Stimulated activated CD8-positive, alpha-beta memory T cell treated with anti-CD3 and anti-CD28 coated beads, Interleukin-7, amount 100 ng/mL, for 24 hours (primary cell): ENCODE measurements around the gene CD276.
"Not testable (repeated sequence)": the region's sequence is repeated elsewhere in the genome, so short reads cannot be mapped to it uniquely, and the experiment has no call there.

Source experiments
- DNase-seq: peaks from one replicate; pipeline ENCODE4 v3.0.0-alpha.2; 2020; ENCODE audit warnings: low read depth

The CD276 gene

GRCh38 chr15:73684581-73685455, 635 bp downstream of the CD276 start:
- no peak for DNase-seq

- DNase-seq = no peak
Observed at GRCh38 chr15:73685981-73686380, 1.8 kb downstream of the CD276 start.

GRCh38 chr15:73686781-73687256, 2.6 kb downstream of the CD276 start:
- DNase-seq = no peak

DNA sequence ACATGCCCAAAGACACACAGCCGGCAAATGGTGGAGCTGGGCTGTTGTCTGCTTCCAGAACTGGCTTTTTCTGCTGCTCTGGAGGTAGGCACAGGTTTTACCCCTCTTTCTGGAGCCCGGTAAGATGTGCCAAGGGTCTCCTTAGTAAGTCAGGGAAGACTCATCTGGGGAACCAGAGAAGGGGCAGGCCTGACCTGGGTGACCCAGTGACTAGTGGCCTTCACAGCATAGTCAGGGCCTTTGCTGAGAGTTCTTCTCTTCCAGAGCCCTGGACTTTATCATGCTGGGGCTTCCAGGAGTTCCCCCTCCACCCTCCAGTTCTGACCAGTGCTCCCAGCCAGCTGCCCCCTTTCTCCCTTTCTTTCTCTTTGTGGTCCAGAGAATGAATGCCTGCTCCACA, 3.2 kb downstream of the CD276 start:
- no peak for DNase-seq

- DNase-seq = no peak
Observed at GRCh38 chr15:73688455-73688854, 4.3 kb downstream of the CD276 start.

- DNase-seq = no peak
Observed at GRCh38 chr15:73691396-73691795, 7.2 kb downstream of the CD276 start.

DNA sequence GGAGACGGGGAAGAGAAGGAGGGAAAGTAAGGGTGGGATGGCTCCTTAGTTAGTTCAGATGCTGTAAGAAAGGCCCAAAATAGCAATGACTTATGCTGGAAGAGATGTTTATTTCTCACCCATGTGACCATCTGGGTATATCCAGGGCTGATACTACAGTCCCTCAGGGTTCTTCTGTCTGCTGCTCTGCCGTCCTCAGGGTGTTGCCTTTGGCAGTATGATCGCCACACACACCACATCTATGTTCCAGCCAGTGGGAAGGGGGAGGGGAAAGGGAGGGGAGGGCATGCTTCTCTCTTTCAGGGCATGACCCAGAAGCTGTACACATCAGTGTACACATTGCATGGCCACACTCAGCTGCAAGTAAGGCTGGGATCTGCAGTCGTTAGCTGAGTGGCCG, 10.2 kb downstream of the CD276 start:
- no peak for DNase-seq

- DNase-seq = no peak
Observed at GRCh38 chr15:73695773-73696640, 11.8 kb downstream of the CD276 start.

DNA sequence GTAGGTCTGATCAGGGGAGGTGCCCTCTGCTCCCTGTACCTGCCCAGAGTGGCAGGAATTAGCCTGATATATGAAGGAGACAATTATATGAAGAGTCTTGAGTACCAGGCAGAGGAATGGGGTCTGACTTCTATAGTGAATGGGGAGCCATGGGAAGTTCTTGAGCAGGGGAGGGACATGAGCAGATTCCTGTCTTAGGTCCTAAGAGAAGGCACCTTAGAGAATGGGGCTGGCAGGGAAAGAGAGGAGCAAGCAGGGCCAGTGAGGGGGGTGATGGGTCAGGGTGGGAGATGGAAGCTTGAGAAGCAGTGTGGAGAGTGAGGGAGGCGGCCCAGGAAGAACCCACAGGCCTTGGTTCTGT, 12.4 kb downstream of the CD276 start:
- no peak for DNase-seq

GRCh38 chr15:73697033-73697467, 12.9 kb downstream of the CD276 start:
- peak; percentile 49 for DNase-seq

GRCh38 chr15:73699249-73700040, 15.3 kb downstream of the CD276 start:
- DNase-seq = no peak

DNA sequence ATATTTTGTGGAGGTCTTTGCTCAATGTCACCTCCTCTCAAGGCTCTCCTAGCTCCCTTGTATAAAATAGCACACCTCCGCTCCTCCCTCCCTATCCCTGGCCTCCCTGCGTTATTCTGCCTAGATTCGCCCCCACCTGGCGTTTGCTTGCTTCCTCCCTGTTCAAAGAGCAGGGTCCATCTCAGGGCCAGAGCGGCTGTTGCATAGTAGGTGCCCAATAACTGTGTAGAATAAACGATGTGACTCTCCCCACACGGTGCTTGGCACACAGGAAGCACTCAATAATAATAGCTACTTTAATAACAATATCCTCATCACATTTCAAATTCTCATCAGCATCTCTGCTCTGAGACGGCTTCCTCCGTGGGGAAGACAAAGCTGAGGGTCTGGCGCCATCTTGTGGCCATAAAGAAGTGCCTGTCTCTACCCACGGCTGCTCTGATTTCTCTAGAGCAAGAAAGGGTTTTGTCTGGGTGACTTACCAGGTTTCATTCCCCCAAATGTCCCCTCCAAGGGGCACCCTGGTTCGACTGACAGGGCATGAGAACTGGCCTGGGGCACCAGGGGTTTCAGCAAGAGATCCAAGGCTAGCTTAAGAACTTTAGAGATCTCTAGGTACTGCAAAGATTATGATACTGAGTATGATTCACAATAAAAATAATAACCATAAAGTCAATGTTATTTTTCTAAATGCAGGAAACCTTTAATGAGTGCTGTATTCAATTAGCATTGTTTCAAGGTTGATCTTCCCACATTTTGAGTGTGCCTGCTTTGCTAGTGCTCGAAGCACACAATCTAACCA, 16.1 kb downstream of the CD276 start:
- DNase-seq = peak; percentile 65

DNA sequence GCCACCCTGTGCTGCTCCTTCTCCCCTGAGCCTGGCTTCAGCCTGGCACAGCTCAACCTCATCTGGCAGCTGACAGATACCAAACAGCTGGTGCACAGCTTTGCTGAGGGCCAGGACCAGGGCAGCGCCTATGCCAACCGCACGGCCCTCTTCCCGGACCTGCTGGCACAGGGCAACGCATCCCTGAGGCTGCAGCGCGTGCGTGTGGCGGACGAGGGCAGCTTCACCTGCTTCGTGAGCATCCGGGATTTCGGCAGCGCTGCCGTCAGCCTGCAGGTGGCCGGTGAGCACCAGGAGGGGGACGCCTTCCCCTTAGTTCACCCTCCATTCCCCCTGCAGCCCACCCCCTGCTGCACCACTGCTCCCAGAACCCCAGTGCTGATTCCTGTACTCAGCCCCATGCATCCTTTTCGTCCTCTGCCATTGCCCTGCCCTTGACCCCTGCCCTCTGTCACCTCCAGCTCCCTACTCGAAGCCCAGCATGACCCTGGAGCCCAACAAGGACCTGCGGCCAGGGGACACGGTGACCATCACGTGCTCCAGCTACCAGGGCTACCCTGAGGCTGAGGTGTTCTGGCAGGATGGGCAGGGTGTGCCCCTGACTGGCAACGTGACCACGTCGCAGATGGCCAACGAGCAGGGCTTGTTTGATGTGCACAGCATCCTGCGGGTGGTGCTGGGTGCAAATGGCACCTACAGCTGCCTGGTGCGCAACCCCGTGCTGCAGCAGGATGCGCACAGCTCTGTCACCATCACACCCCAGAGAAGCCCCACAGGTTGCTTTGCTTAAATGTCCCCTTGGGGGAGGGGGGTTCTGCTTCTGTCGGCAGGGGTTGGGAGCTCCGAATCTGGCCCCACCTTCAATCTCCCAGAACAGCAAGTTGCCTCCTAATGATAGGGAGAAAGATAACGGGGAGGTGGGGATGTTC, 18.4 kb downstream of the CD276 start:
- not testable (repeated sequence) for DNase-seq

- DNase-seq = not testable (repeated sequence)
Observed at GRCh38 chr15:73703601-73704000, 19.4 kb downstream of the CD276 start.

GRCh38 chr15:73704142-73704868, 20.1 kb downstream of the CD276 start:
- not testable (repeated sequence) for DNase-seq

DNA sequence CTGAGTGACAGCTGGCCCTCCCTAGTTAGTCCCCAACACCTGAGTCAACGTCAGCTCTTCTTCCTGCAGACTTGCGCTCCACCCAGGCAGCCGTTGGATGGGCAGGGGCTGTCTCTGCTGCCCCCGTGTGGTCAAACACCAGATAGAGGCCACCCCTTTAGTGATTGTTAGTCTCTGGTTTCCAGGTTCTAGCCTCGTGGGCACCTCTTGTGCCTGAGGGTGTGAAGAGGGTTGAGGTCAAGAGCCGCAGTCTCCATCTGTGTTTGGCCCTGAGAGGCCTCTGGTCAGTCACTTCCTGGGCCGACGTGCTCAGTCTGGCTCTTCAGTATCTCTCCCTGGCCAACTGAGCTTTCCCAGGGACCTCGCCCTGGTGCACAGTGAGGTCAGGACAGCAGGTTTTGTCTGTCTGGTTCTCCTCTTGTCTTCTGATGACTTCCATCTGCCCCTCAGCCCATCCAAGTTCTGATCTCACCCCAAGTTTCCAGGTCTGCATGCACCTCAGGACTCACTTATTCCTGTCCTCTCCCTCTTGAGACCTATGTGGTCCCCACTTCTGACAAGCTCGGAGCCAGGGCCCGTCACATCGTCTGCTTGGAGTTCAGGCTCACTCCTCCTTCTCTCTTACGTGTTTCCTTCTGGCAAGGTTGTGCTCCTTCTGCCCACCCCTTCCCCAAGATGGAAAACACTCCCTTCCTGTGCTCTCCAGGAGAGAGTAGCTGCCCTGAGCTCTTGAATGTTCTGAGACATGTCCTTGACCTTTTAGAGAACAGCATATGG, 20.9 kb downstream of the CD276 start:
- peak; percentile 37 for DNase-seq

GRCh38 chr15:73708691-73709090, 24.5 kb downstream of the CD276 start:
- no peak for DNase-seq

GRCh38 chr15:73709241-73709640, 25.1 kb downstream of the CD276 start:
- no peak for DNase-seq

- no peak for DNase-seq
Observed at GRCh38 chr15:73709686-73710085, 25.5 kb downstream of the CD276 start.
